ENCODE results near the gene HOXD3. TPM values are rescaled to one million over a fixed set of nuclear protein-coding genes. Genes with fewer than 3 reads are reported as not detected.

Gene HOXD3
- total RNA-seq, 2 experiments from 2014 or later = not detected

- DNase-seq (ENCODE audit: low spot score) = no peak
- intact Hi-C loops (cut with micrococcal nuclease; ENCODE audit: unreplicated experiment) = no loop called here
- no peaks in the 10 kb centered on the region for H3K9me2 ChIP-seq (ENCODE audit: insufficient read depth, low read length)
- peaks cover 3% of the 10 kb centered on the region for H3K4me1 ChIP-seq (ENCODE audit: insufficient read depth, low read length, poor library complexity, severe bottlenecking)
- no peak overlapping the region for H3K4me2 ChIP-seq (ENCODE audit: low read length)
- no TSS peak for BruUV-seq (replicated peaks)
- CTCF ChIA-PET (ENCODE audit: unreplicated experiment) = no interaction called here
- no peak overlapping the region for H3K4me3 ChIP-seq (ENCODE audit: low read depth, low read length, poor library complexity, severe bottlenecking)
- H3K36me3 ChIP-seq (ENCODE audit: insufficient read depth, low read length) = no peaks in the 10 kb centered on the region
- no peak overlapping the region for H2AFZ ChIP-seq (ENCODE audit: low read length)
- POLR2A ChIA-PET = interaction anchor here (0.6 kb wide), 1 partner anchor 517 kb away, joined by 4 read pairs; no protein-coding TSS in a partner anchor
- H3K9me3 ChIP-seq (ENCODE audit: low read length) = no peaks in the 10 kb centered on the region
- no peak overlapping the region for H3K27ac ChIP-seq (ENCODE audit: low read depth, low read length, poor library complexity, severe bottlenecking)
- H4K20me1 ChIP-seq (ENCODE audit: insufficient read depth, low read length) = no peaks in the 10 kb centered on the region
- TF ChIP-seq EZH2phosphoT487 (IDR thresholded peaks at IDR 0.05; ENCODE audit: borderline replicate concordance, low read depth, low read length) = no peak
- TF ChIP-seq, protein P1, sequence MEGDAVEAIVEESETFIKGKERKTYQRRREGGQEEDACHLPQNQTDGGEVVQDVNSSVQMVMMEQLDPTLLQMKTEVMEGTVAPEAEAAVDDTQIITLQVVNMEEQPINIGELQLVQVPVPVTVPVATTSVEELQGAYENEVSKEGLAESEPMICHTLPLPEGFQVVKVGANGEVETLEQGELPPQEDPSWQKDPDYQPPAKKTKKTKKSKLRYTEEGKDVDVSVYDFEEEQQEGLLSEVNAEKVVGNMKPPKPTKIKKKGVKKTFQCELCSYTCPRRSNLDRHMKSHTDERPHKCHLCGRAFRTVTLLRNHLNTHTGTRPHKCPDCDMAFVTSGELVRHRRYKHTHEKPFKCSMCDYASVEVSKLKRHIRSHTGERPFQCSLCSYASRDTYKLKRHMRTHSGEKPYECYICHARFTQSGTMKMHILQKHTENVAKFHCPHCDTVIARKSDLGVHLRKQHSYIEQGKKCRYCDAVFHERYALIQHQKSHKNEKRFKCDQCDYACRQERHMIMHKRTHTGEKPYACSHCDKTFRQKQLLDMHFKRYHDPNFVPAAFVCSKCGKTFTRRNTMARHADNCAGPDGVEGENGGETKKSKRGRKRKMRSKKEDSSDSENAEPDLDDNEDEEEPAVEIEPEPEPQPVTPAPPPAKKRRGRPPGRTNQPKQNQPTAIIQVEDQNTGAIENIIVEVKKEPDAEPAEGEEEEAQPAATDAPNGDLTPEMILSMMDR (conservative IDR thresholded peaks at IDR 0.05; ENCODE audit: low read length) = no peak
- H3K79me2 ChIP-seq (ENCODE audit: insufficient read depth, low read depth, low read length) = no peaks in the 10 kb centered on the region
These were observed 18.0 kb upstream of the HOXD3 start for GRCh38 chr2:176138923-176139660.

- no peaks in the 10 kb centered on the region for H4K20me1 ChIP-seq (ENCODE audit: insufficient read depth, low read length)
- no peak overlapping the region for H2AFZ ChIP-seq (ENCODE audit: low read length)
- ChIA-PET POLR2A (interaction anchor here (1.0 kb wide), 1 partner anchor 315 kb away, joined by 3 read pairs; no protein-coding TSS in a partner anchor), CTCF (ENCODE audit: unreplicated experiment) (interaction anchor here (0.6 to 0.7 kb wide), 5 partner anchors 45 to 374 kb away, joined by 3 to 14 read pairs (median 3); no protein-coding TSS in a partner anchor)
- TF ChIP-seq, protein P1 (conservative IDR thresholded peaks at IDR 0.05; ENCODE audit: low read length) = no peak
- TF ChIP-seq EZH2phosphoT487 (IDR thresholded peaks at IDR 0.05; ENCODE audit: borderline replicate concordance, low read depth, low read length) = no peak
- H3K79me2 ChIP-seq (ENCODE audit: insufficient read depth, low read depth, low read length) = no peaks in the 10 kb centered on the region
- intact Hi-C loops (cut with micrococcal nuclease; ENCODE audit: unreplicated experiment) = loop anchor here (1.0 kb wide), 2 partner anchors 315 to 512 kb away; no protein-coding TSS in a partner anchor
- no peaks in the 10 kb centered on the region for H3K9me2 ChIP-seq (ENCODE audit: insufficient read depth, low read length)
- BruUV-seq (replicated peaks) = no TSS peak
- no peaks in the 10 kb centered on the region for H3K9me3 ChIP-seq (ENCODE audit: low read length)
- H3K4me2 ChIP-seq (ENCODE audit: low read length) = peak overlapping the region; percentile 67; the same call in 1 of the 2 replicates
- H3K27ac ChIP-seq (ENCODE audit: low read depth, low read length, poor library complexity, severe bottlenecking) = no peak overlapping the region
- no peak overlapping the region for H3K4me3 ChIP-seq (ENCODE audit: low read depth, low read length, poor library complexity, severe bottlenecking)
- peaks cover 3% of the 10 kb centered on the region for H3K4me1 ChIP-seq (ENCODE audit: insufficient read depth, low read length, poor library complexity, severe bottlenecking)
- no peaks in the 10 kb centered on the region for H3K36me3 ChIP-seq (ENCODE audit: insufficient read depth, low read length)
- DNase-seq (ENCODE audit: low spot score) = no peak
These were observed 17.2 kb upstream of the HOXD3 start for GRCh38 chr2:176139661-176140512.

Measured in OCI-LY7 (cell line).